ENCODE data around the gene TMEM59L. TPM values are rescaled to one million over a fixed set of nuclear protein-coding genes. Genes with fewer than 3 reads are reported as not detected.

Gene TMEM59L
- total and polyA plus RNA-seq, 2 donors from 2014 or later = 1.5 to 5.9 TPM

GRCh38 chr19:18634612-18635297 is 22.1 kb downstream of the TMEM59L start:
- Histone ChIP-seq H3K27ac (ENCODE audit: low read depth in 2 of 2, low read length in 2 of 2) (no peak overlapping the region), H3K4me3 (ENCODE audit: low read length in 3 of 3) (no peak overlapping the region), H3K36me3 (ENCODE audit: control insufficient read depth in 2 of 3, insufficient read depth in 3 of 3, low read length in 3 of 3) (no peaks in the 10 kb centered on the region), H3K9ac (ENCODE audit: low read length in 3 of 3) (no peak overlapping the region), H3K27me3 (ENCODE audit: control insufficient read depth, insufficient read depth, low read length) (no peaks in the 10 kb centered on the region), H3K4me1 (ENCODE audit: control insufficient read depth in 2 of 3, insufficient read depth in 2 of 3, low read depth in 1 of 3, low read length in 3 of 3) (peaks cover 0 to 7% (median 0%) of the 10 kb centered on the region in 3 donors), H3K9me3 (ENCODE audit: control insufficient read depth in 2 of 3, insufficient read depth in 1 of 3, low read length in 3 of 3) (no peaks in the 10 kb centered on the region)
- TF ChIP-seq CTCF (IDR thresholded peaks at IDR 0.05; ENCODE audit: borderline replicate concordance, extremely low read depth, insufficient read depth) = no peak
- intact Hi-C loops (cut with DNase I) = no loop called here
- no peak for DNase-seq
- no peak for FAIRE-seq

- no peak for FAIRE-seq
- H3K9me3 ChIP-seq (ENCODE audit: control insufficient read depth in 2 of 3, insufficient read depth in 1 of 3, low read length in 3 of 3) = no peaks in the 10 kb centered on the region
- DNase-seq = no peak
- no peak overlapping the region for H3K4me3 ChIP-seq (ENCODE audit: low read length in 3 of 3)
- H3K27ac ChIP-seq (ENCODE audit: low read depth in 2 of 2, low read length in 2 of 2) = no peak overlapping the region
- no peaks in the 10 kb centered on the region for H3K27me3 ChIP-seq (ENCODE audit: control insufficient read depth, insufficient read depth, low read length)
- H3K36me3 ChIP-seq (ENCODE audit: control insufficient read depth in 2 of 3, insufficient read depth in 3 of 3, low read length in 3 of 3) = no peaks in the 10 kb centered on the region
- TF ChIP-seq CTCF (IDR thresholded peaks at IDR 0.05; ENCODE audit: borderline replicate concordance, extremely low read depth, insufficient read depth) = no peak
- intact Hi-C loops (cut with DNase I) = no loop called here
- H3K4me1 ChIP-seq (ENCODE audit: control insufficient read depth in 2 of 3, insufficient read depth in 2 of 3, low read depth in 1 of 3, low read length in 3 of 3) = peaks cover 0 to 7% (median 0%) of the 10 kb centered on the region in 3 donors
- H3K9ac ChIP-seq (ENCODE audit: low read length in 3 of 3) = no peak overlapping the region
These were observed 23.1 kb downstream of the TMEM59L start for GRCh38 chr19:18635831-18636182.

- peak; percentile 97 to 99 (median 98) for DNase-seq
- Histone ChIP-seq H3K27ac (ENCODE audit: low read depth in 2 of 2, low read length in 2 of 2) (peak overlapping the region; percentile 74 to 77), H3K9me3 (ENCODE audit: control insufficient read depth in 2 of 3, insufficient read depth in 1 of 3, low read length in 3 of 3) (no peaks in the 10 kb centered on the region), H3K4me3 (ENCODE audit: low read length in 3 of 3) (peak overlapping the region; percentile 55 to 73 (median 61)), H3K9ac (ENCODE audit: low read length in 3 of 3) (peak overlapping the region in 1 of 3 donors; percentile 55), H3K36me3 (ENCODE audit: control insufficient read depth in 2 of 3, insufficient read depth in 3 of 3, low read length in 3 of 3) (no peaks in the 10 kb centered on the region), H3K4me1 (ENCODE audit: control insufficient read depth in 2 of 3, insufficient read depth in 2 of 3, low read depth in 1 of 3, low read length in 3 of 3) (peaks cover 0 to 7% (median 0%) of the 10 kb centered on the region in 3 donors), H3K27me3 (ENCODE audit: control insufficient read depth, insufficient read depth, low read length) (no peaks in the 10 kb centered on the region)
- intact Hi-C loops (cut with DNase I) = no loop called here
- TF ChIP-seq CTCF (IDR thresholded peaks at IDR 0.05; ENCODE audit: borderline replicate concordance, extremely low read depth, insufficient read depth) = no peak
- FAIRE-seq = no peak
These were observed 23.7 kb downstream of the TMEM59L start for GRCh38 chr19:18636183-18636968.

Measured in kidney (tissue), 14 donors.